ENCODE data around the gene PRRC1.

DNA sequence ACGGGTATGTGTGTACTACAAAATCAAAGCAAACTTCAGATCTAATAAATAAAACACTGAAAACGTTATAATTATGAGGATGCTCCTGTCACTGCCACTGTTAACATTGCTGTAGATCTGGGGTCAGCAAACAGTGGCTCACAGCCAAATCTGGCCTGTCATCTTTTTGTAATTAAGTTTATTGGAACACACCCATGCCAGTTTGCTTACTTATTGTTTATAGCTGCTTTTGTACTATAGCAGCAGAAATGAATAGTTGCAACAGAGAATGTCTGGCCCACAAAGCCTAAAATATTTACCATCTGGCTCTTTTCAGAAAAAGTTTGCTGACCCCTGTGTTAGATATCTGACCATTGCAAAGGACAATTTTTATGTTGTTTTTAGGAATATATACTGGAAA, 32.1 kb downstream of the PRRC1 start:
- TF ChIP-seq CREB1 (CRISPR knock-in tag; IDR thresholded peaks at IDR 0.05) (no peak), ZNF396 (CRISPR knock-in tag; IDR thresholded peaks at IDR 0.05; ENCODE audit: borderline replicate concordance) (no peak), SP1 (CRISPR knock-in tag; conservative IDR thresholded peaks at IDR 0.05) (no peak)
- TF ChIP-seq, protein P1, sequence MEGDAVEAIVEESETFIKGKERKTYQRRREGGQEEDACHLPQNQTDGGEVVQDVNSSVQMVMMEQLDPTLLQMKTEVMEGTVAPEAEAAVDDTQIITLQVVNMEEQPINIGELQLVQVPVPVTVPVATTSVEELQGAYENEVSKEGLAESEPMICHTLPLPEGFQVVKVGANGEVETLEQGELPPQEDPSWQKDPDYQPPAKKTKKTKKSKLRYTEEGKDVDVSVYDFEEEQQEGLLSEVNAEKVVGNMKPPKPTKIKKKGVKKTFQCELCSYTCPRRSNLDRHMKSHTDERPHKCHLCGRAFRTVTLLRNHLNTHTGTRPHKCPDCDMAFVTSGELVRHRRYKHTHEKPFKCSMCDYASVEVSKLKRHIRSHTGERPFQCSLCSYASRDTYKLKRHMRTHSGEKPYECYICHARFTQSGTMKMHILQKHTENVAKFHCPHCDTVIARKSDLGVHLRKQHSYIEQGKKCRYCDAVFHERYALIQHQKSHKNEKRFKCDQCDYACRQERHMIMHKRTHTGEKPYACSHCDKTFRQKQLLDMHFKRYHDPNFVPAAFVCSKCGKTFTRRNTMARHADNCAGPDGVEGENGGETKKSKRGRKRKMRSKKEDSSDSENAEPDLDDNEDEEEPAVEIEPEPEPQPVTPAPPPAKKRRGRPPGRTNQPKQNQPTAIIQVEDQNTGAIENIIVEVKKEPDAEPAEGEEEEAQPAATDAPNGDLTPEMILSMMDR (IDR thresholded peaks at IDR 0.05), result no peak
